SJCRH30 (cell line): ENCODE data around the gene DOCK4. TPM values are rescaled to one million over a fixed set of nuclear protein-coding genes. Genes with fewer than 3 reads are reported as not detected.
A peak's percentile ranks its signal among the peaks of the same experiment; 100 is the strongest.

Source experiments
- DNase-seq, 2 experiments: peaks; one replicate each; pipeline ENCODE4 v3.0.0-alpha.2; 2015 to 2020
- H3K27ac ChIP-seq: fragments of 250-450 bp; sonication (Bioruptor Pico); 2 replicates; pipeline ENCODE4 v1.5.1; 2020; ENCODE audit warnings: mild to moderate bottlenecking, moderate library complexity
- H3K27me3 ChIP-seq: fragments of 250-450 bp; sonication (Bioruptor Pico); 2 replicates; pipeline ENCODE4 v1.5.1; 2020; ENCODE audit warnings: mild to moderate bottlenecking, moderate library complexity
- H3K36me3 ChIP-seq: fragments of 250-450 bp; sonication (Bioruptor Pico); 2 replicates; pipeline ENCODE4 v1.5.1; 2020; ENCODE audit warnings: mild to moderate bottlenecking, moderate library complexity
- H3K4me1 ChIP-seq: fragments of 250-450 bp; sonication (Bioruptor Pico); 2 replicates; pipeline ENCODE4 v1.5.1; 2020; ENCODE audit warnings: mild to moderate bottlenecking, moderate library complexity
- H3K4me3 ChIP-seq: fragments of 250-450 bp; sonication (Bioruptor Pico); 2 replicates; pipeline ENCODE4 v1.5.1; 2020; ENCODE audit warnings: mild to moderate bottlenecking, moderate library complexity
- H3K9me3 ChIP-seq: fragments of 250-450 bp; sonication (Bioruptor Pico); replicated peaks from 2 replicates; pipeline ENCODE4 v1.5.1; 2020; ENCODE audit warnings: mild to moderate bottlenecking, moderate library complexity
- total RNA-seq: library from RNA; depleted of rRNA; stranded (reverse); fragments of >200 nt; shearing (Covaris generic); gene quantifications from 2 replicates; pipeline ENCODE4 v1.2.3, GENCODE V29; 2014

DOCK4 gene
- total RNA-seq, 1 experiment from 2014 or later, result 11.4 TPM

- Histone ChIP-seq H3K36me3 (no peaks in the 10 kb centered on the region), H3K27me3 (no peaks in the 10 kb centered on the region), H3K9me3 (no peaks in the 10 kb centered on the region), H3K4me3 (no peak overlapping the region), H3K27ac (no peak overlapping the region), H3K4me1 (no peaks in the 10 kb centered on the region)
- no peak for DNase-seq
These were observed 16.5 kb downstream of the DOCK4 start for GRCh38 chr7:112189691-112190090.

GRCh38 chr7:112188257-112188656 is 17.9 kb downstream of the DOCK4 start:
- no peak overlapping the region for H3K4me3 ChIP-seq
- H3K36me3 ChIP-seq, result no peaks in the 10 kb centered on the region
- H3K27ac ChIP-seq, result no peak overlapping the region
- no peak for DNase-seq
- no peaks in the 10 kb centered on the region for H3K9me3 ChIP-seq
- no peaks in the 10 kb centered on the region for H3K4me1 ChIP-seq
- H3K27me3 ChIP-seq, result no peaks in the 10 kb centered on the region

- Histone ChIP-seq H3K36me3 (no peaks in the 10 kb centered on the region), H3K4me3 (no peak overlapping the region), H3K4me1 (peaks cover 10% of the 10 kb centered on the region), H3K27ac (no peak overlapping the region), H3K27me3 (no peaks in the 10 kb centered on the region), H3K9me3 (no peaks in the 10 kb centered on the region)
- DNase-seq, result no peak
These were observed 19.9 kb downstream of the DOCK4 start for GRCh38 chr7:112186300-112186699.

GRCh38 chr7:112185005-112185834 is 21.0 kb downstream of the DOCK4 start:
- H3K9me3 ChIP-seq, result no peaks in the 10 kb centered on the region
- H3K27me3 ChIP-seq, result no peaks in the 10 kb centered on the region
- no peak overlapping the region for H3K27ac ChIP-seq
- H3K4me3 ChIP-seq, result no peak overlapping the region
- H3K4me1 ChIP-seq, result peaks cover 10% of the 10 kb centered on the region
- no peaks in the 10 kb centered on the region for H3K36me3 ChIP-seq
- no peak for DNase-seq

DNA sequence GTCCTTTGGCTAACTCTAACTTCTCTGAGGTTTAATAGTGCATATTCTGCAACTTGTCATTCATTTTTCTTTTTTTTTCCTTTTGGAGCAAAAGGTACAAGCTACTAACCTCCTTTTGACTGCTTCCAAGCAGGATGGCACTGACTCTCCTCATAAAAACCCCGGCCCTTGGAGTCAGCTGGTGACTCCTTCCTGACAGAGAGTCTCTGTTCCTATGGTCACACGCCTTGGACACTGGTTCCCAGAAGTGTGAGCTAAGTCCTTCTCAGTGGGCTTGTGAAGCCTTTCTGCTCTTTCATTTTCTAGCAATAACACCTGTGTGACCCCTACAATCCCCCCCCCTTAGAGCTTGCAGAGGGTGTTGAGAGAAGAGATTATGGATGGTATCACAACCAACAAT is 21.7 kb downstream of the DOCK4 start:
- H3K9me3 ChIP-seq, result no peaks in the 10 kb centered on the region
- H3K27ac ChIP-seq, result no peak overlapping the region
- peaks cover 10% of the 10 kb centered on the region for H3K4me1 ChIP-seq
- H3K27me3 ChIP-seq, result no peaks in the 10 kb centered on the region
- no peaks in the 10 kb centered on the region for H3K36me3 ChIP-seq
- no peak overlapping the region for H3K4me3 ChIP-seq
- no peak for DNase-seq

- Histone ChIP-seq H3K36me3 (no peaks in the 10 kb centered on the region), H3K4me1 (peaks cover 10% of the 10 kb centered on the region), H3K9me3 (no peaks in the 10 kb centered on the region), H3K27ac (no peak overlapping the region), H3K27me3 (no peaks in the 10 kb centered on the region), H3K4me3 (no peak overlapping the region)
- DNase-seq, result no peak
These were observed 22.9 kb downstream of the DOCK4 start for GRCh38 chr7:112183266-112183665.

DNA sequence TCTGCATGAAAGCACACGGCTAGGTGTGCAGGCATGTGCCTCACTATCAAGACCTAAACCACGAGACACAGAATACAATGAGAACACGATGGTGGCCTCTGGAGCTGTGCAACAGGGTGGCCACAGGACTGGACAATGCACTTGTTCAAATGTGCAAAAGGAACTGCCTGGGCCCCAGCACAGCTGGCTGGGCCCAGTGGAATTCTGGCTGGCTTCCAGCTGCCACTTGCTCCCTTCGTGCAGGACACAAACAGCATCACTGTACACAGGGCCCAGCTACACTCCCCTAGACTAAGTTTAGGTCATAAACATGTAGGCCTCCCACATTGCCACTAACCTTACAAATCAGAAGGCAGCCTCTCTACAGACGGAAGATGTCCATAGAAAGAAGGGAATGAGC is 23.4 kb downstream of the DOCK4 start:
- Histone ChIP-seq H3K4me1 (peaks cover 10% of the 10 kb centered on the region), H3K27ac (no peak overlapping the region), H3K36me3 (no peaks in the 10 kb centered on the region), H3K9me3 (no peaks in the 10 kb centered on the region), H3K27me3 (no peaks in the 10 kb centered on the region), H3K4me3 (no peak overlapping the region)
- DNase-seq, result peak; percentile 65 to 83

GRCh38 chr7:112180223-112180622 is 26.0 kb downstream of the DOCK4 start:
- DNase-seq, result no peak
- Histone ChIP-seq H3K27me3 (no peaks in the 10 kb centered on the region), H3K4me3 (no peak overlapping the region), H3K9me3 (no peaks in the 10 kb centered on the region), H3K4me1 (peaks cover 10% of the 10 kb centered on the region), H3K36me3 (no peaks in the 10 kb centered on the region), H3K27ac (no peak overlapping the region)

DNA sequence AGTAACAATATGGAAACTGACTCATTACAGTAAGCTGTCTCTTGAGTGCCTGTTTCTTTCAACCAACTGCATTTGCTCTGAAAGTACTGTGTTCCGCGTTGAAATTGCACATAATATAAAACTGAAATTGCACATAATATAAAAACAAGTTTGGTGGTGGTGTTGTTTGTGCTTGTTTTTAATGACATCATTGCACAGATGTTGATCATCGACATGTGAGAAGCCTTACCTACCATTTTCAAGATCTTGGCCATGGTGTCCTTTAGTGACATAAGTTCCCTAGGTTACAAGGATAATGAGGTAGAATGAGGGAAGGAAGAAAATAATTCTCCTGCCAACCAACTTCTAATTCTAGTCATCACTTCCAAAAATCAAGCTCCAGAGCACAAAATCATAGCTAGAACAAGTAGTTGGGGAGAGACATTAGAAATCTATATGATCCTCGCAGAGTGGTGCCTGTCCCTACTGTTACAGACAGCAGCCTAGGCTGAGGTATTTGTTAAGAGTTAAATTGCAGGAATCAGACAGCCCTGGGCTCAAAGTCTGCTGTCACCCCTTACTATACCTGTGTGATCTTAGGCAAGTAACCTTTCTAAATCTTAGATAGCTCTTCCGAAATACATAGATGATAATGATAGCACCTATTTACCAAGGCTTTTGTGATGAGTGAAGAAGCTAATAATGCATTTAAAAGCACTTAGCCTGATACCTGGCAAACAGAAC is 29.3 kb downstream of the DOCK4 start:
- no peak overlapping the region for H3K27ac ChIP-seq
- H3K27me3 ChIP-seq, result no peaks in the 10 kb centered on the region
- H3K4me1 ChIP-seq, result peaks cover 10% of the 10 kb centered on the region
- DNase-seq, result no peak
- no peaks in the 10 kb centered on the region for H3K36me3 ChIP-seq
- no peaks in the 10 kb centered on the region for H3K9me3 ChIP-seq
- no peak overlapping the region for H3K4me3 ChIP-seq

DNA sequence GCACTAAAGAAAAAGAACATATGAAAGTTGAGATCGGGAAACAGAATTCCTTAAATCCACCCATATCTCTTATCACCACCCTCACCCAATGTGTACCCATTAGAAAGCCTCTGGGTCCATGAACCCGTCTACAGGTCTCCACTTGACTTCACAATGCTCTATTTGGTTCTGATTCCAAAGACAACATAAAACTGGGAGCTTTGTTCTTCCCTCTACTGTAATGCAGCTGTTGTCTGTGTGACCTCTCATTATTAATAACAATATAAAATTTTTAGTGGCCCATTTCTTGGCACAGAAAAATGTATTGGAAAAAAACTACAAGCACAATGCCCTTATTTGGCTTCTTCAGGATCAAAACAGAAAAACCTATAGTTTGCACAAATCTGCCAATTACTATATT is 30.0 kb downstream of the DOCK4 start:
- Histone ChIP-seq H3K27ac (no peak overlapping the region), H3K36me3 (no peaks in the 10 kb centered on the region), H3K4me1 (peaks cover 10% of the 10 kb centered on the region), H3K27me3 (no peaks in the 10 kb centered on the region), H3K9me3 (no peaks in the 10 kb centered on the region), H3K4me3 (no peak overlapping the region)
- no peak for DNase-seq

DNA sequence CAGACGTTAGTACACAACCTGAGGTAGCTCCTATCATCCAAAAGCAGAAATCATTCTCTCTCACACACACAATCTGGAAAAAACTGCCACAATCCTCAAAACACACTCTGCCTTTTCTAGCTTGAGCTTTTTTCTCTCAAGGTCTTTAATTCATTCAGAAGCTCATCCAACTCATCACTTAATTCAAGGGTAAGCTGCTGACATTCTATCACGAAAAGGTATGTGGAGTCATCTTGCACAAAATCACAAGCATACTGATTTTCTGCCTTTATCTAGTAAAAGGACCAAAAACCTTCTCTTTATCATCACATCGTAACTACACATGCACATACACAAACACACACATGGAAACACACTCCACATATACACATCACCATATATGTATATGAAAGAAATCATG is 32.0 kb downstream of the DOCK4 start:
- Histone ChIP-seq H3K4me1 (peaks cover 10% of the 10 kb centered on the region), H3K27ac (no peak overlapping the region), H3K9me3 (no peaks in the 10 kb centered on the region), H3K36me3 (no peaks in the 10 kb centered on the region), H3K27me3 (no peaks in the 10 kb centered on the region), H3K4me3 (no peak overlapping the region)
- no peak for DNase-seq

DNA sequence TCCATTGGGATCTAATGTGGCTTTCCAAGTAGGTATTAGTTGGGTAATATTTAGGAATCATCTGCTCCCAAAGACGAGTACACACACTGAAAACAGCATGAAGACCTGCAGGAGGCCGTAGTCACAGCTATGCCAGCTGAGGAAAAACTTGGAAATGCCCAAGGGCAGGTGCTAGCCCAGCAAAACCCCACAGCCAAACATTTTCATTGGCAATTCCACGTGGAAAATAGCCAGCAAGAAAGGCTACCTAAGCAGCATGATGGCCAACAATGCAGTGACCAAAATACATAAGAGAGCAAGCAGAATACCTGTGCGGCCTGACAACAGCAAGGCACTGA is 32.7 kb downstream of the DOCK4 start:
- peak overlapping the region; percentile 58 for H3K27ac ChIP-seq
- H3K4me1 ChIP-seq, result peaks cover 17% of the 10 kb centered on the region
- H3K27me3 ChIP-seq, result no peaks in the 10 kb centered on the region
- H3K9me3 ChIP-seq, result no peaks in the 10 kb centered on the region
- DNase-seq, result no peak
- H3K36me3 ChIP-seq, result no peaks in the 10 kb centered on the region
- peak overlapping the region; percentile 36 for H3K4me3 ChIP-seq

DNA sequence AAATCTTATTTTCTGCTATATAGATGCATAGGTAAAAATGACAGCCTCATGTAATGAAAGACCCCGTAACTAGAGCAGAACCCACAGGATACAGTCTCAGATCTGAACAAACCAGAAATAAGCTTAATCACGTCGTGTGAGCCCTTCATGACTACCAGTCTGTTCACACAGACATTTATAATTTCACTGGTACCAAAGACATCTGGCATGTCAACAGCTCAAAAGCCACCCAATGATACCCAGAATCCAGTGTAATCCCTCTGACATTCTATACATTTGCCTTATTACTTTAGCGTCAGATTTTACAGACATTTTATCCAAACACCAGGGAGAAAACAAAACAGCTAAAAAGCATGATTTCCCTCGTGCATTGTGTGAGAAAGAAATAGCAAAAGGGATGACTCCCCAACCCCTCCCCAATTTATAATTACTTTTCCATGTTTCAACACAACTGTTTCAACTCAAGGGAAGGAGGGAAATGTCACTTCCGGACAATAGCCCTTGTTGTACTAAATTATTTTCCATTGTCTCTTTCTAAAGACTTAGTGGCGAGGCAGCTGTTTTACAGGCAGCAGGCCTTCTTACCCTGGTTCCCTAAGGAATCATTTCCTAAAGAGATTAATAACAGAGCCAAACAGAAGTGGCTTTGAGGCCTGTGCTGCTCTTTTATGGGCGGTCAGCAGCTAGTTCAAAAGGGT is 33.2 kb downstream of the DOCK4 start:
- H3K4me1 ChIP-seq, result peaks cover 17% of the 10 kb centered on the region
- DNase-seq, result peak; percentile 57 to 78
- peak overlapping the region; percentile 36 for H3K4me3 ChIP-seq
- peak overlapping the region; percentile 58 for H3K27ac ChIP-seq
- no peaks in the 10 kb centered on the region for H3K36me3 ChIP-seq
- no peaks in the 10 kb centered on the region for H3K9me3 ChIP-seq
- H3K27me3 ChIP-seq, result no peaks in the 10 kb centered on the region

DNA sequence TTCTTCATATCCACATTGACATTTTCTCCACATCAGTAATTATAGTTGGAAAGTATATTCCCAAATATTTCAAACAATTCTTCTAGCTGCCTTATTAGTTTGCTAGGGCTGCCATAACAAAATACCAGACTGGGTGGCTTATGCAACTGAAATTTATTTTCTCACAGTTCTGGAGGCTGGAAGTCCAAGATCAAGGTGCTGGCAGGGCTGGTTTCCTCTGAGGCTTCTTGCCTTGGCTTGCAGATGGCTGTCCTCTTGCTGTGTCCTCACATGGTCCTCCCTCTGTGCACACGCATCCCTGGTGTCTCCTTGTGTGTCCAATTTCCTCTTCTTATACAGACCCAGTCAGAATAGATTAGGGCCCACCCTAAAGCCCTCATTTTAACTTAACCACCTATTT is 34.5 kb downstream of the DOCK4 start:
- H3K9me3 ChIP-seq, result no peaks in the 10 kb centered on the region
- H3K4me3 ChIP-seq, result no peak overlapping the region
- H3K4me1 ChIP-seq, result peaks cover 30% of the 10 kb centered on the region
- no peak for DNase-seq
- H3K27ac ChIP-seq, result no peak overlapping the region
- H3K36me3 ChIP-seq, result no peaks in the 10 kb centered on the region
- no peaks in the 10 kb centered on the region for H3K27me3 ChIP-seq

DNA sequence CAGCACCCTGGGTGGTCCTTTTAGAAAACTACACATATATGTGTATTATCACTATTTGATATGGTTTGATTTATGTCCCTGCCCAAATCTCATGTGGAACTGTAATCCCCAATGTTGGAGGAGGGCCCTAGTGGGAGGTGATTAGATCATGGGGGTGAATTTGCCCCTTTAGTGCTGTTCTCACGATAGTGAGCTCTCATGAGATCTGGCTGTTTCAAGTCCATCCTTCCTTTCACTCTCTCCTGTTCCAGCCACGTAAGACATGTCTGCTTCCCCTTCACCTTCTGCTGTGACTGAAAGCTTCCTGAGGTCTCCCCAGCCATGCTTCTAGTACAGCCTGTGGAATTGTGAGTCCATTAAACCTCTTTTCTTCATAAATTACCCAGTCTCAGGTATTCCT is 37.3 kb downstream of the DOCK4 start:
- no peak for DNase-seq
- H3K4me1 ChIP-seq, result peaks cover 30% of the 10 kb centered on the region
- H3K36me3 ChIP-seq, result no peaks in the 10 kb centered on the region
- H3K9me3 ChIP-seq, result no peaks in the 10 kb centered on the region
- no peak overlapping the region for H3K27ac ChIP-seq
- H3K27me3 ChIP-seq, result no peaks in the 10 kb centered on the region
- H3K4me3 ChIP-seq, result no peak overlapping the region
